ENCODE measurements around the gene FGFRL1.

FGFRL1 gene

DNA sequence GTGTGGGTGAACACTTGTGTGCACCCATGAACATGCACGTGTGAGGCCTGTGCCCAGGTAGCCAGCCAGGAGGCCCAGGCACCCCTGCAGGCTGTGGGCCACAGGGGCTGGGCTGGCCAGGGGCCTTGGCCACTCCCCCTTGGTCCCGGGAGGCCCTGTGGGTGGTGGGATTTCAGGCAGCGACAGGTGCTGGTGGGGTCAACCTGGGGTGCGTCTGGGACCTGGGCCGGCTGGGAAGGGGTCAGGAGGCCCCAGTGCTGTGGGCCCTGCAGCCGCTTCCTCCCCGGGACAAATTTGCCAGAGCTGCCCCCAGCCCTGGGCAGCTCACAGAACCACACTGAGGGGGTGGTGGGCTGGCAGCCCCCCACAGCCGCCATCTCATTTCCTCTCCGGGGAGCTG is 7.9 kb downstream of the FGFRL1 start:
- H3K27ac ChIP-seq (replicated peaks): no peak overlapping the region
- no peak for TF ChIP-seq GABPA (IDR thresholded peaks at IDR 0.05; ENCODE audit: low read depth)
- TF ChIP-seq, protein P1, sequence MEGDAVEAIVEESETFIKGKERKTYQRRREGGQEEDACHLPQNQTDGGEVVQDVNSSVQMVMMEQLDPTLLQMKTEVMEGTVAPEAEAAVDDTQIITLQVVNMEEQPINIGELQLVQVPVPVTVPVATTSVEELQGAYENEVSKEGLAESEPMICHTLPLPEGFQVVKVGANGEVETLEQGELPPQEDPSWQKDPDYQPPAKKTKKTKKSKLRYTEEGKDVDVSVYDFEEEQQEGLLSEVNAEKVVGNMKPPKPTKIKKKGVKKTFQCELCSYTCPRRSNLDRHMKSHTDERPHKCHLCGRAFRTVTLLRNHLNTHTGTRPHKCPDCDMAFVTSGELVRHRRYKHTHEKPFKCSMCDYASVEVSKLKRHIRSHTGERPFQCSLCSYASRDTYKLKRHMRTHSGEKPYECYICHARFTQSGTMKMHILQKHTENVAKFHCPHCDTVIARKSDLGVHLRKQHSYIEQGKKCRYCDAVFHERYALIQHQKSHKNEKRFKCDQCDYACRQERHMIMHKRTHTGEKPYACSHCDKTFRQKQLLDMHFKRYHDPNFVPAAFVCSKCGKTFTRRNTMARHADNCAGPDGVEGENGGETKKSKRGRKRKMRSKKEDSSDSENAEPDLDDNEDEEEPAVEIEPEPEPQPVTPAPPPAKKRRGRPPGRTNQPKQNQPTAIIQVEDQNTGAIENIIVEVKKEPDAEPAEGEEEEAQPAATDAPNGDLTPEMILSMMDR (IDR thresholded peaks at IDR 0.05; ENCODE audit: insufficient read depth, low read length): no peak
- TF ChIP-seq, protein P2, sequence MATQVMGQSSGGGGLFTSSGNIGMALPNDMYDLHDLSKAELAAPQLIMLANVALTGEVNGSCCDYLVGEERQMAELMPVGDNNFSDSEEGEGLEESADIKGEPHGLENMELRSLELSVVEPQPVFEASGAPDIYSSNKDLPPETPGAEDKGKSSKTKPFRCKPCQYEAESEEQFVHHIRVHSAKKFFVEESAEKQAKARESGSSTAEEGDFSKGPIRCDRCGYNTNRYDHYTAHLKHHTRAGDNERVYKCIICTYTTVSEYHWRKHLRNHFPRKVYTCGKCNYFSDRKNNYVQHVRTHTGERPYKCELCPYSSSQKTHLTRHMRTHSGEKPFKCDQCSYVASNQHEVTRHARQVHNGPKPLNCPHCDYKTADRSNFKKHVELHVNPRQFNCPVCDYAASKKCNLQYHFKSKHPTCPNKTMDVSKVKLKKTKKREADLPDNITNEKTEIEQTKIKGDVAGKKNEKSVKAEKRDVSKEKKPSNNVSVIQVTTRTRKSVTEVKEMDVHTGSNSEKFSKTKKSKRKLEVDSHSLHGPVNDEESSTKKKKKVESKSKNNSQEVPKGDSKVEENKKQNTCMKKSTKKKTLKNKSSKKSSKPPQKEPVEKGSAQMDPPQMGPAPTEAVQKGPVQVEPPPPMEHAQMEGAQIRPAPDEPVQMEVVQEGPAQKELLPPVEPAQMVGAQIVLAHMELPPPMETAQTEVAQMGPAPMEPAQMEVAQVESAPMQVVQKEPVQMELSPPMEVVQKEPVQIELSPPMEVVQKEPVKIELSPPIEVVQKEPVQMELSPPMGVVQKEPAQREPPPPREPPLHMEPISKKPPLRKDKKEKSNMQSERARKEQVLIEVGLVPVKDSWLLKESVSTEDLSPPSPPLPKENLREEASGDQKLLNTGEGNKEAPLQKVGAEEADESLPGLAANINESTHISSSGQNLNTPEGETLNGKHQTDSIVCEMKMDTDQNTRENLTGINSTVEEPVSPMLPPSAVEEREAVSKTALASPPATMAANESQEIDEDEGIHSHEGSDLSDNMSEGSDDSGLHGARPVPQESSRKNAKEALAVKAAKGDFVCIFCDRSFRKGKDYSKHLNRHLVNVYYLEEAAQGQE (IDR thresholded peaks at IDR 0.05; ENCODE audit: insufficient replicate concordance, low read depth): no peak
- no peak for TF ChIP-seq SPI1 (IDR thresholded peaks at IDR 0.05; ENCODE audit: borderline replicate concordance, low read depth)
- TF ChIP-seq POLR2AphosphoS5 (IDR thresholded peaks at IDR 0.05; ENCODE audit: low read depth): no peak
- no peak for DNase-seq (ENCODE audit: low read depth in 1 of 2, low spot score in 1 of 2)
- no peak overlapping the region for H3K4me3 ChIP-seq (replicated peaks; ENCODE audit: insufficient read depth, low read length)
- no peaks in the 10 kb centered on the region for H3K27me3 ChIP-seq (ENCODE audit: insufficient read depth, poor library complexity, severe bottlenecking)

DNA sequence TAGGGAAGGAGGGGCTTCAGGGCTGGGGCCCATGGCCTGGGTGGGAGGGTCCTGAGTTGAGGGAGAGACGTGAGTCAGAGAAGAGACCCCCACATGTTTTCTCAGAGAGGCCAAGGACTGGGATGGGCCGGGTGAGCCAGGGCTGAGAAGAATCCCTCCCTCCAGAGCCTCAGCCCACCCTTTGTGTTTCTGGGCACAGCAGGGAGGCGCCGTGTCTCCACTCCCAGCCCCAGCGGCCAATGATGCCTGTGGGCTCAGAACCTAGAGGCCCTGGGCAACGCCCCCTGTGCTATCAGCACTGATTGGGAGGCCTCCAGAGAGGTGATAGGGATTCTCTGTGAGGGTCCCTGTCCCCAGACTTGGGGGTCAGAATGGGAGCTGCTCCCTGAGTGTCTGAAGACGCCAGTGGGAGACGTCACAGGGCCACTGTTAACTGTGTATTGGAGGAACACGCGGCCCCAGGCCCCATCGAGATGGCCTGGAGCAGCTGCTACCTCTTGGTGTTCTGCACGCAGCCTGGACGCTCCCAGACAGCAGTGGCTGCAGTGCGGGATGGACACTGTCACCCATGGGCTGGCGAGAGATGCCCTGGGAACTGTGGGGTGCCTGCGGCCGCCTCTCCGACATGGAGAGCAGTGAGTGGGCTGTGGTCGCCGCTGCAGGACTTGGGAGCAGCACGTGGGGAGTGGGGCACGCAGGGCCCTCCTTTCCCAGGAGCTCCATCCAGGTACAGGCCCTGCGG is 8.5 kb downstream of the FGFRL1 start:
- H3K27me3 ChIP-seq (ENCODE audit: insufficient read depth, poor library complexity, severe bottlenecking): no peaks in the 10 kb centered on the region
- H3K27ac ChIP-seq (replicated peaks): no peak overlapping the region
- no peak for DNase-seq (ENCODE audit: low read depth in 1 of 2, low spot score in 1 of 2)
- TF ChIP-seq POLR2AphosphoS5 (IDR thresholded peaks at IDR 0.05; ENCODE audit: low read depth): no peak
- TF ChIP-seq, protein P2 (IDR thresholded peaks at IDR 0.05; ENCODE audit: insufficient replicate concordance, low read depth): no peak
- no peak for TF ChIP-seq GABPA (IDR thresholded peaks at IDR 0.05; ENCODE audit: low read depth)
- no peak for TF ChIP-seq SPI1 (IDR thresholded peaks at IDR 0.05; ENCODE audit: borderline replicate concordance, low read depth)
- TF ChIP-seq, protein P1 (IDR thresholded peaks at IDR 0.05; ENCODE audit: insufficient read depth, low read length): no peak
- no peak overlapping the region for H3K4me3 ChIP-seq (replicated peaks; ENCODE audit: insufficient read depth, low read length)

DNA sequence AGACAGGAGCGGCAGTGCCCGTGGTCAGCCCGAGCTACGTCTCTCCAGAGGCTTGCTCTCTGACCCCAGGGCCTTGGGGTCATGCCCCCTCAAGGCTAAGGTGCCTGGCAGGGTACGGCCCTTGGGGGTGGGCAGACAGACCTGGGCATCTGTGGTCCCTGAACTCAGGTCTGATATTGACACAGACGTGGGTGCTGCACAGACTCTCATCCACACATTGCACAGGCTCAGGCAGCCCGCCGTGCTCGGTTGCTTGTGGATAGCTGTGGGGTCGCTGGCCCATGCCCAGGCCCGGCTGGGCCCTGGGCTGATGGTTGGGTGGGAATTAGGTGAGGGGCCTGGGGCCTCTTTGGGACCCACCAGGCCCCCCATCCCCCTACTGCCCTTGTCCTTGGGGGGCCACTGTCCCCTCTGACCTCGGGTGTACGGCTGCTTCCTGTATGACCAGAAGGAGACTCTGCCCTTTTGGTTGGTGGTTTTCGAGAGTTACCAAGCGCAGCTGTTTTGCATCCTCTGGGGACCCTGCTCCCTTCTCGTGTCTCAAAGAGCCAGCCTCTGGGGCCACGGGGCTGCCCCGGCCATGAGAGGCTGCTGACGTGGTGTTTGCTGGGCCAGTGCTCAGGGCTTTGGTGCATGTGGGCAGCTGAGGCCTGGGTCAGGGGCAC is 10.1 kb downstream of the FGFRL1 start:
- Histone ChIP-seq H3K27ac (replicated peaks) (no peak overlapping the region), H3K4me3 (replicated peaks; ENCODE audit: insufficient read depth, low read length) (no peak overlapping the region), H3K27me3 (ENCODE audit: insufficient read depth, poor library complexity, severe bottlenecking) (no peaks in the 10 kb centered on the region)
- no peak for DNase-seq (ENCODE audit: low read depth in 1 of 2, low spot score in 1 of 2)
- TF ChIP-seq SPI1 (IDR thresholded peaks at IDR 0.05; ENCODE audit: borderline replicate concordance, low read depth) (no peak), POLR2AphosphoS5 (IDR thresholded peaks at IDR 0.05; ENCODE audit: low read depth) (no peak), GABPA (IDR thresholded peaks at IDR 0.05; ENCODE audit: low read depth) (no peak)
- TF ChIP-seq, protein P2 (IDR thresholded peaks at IDR 0.05; ENCODE audit: insufficient replicate concordance, low read depth): no peak
- TF ChIP-seq, protein P1 (IDR thresholded peaks at IDR 0.05; ENCODE audit: insufficient read depth, low read length): no peak
